Measurements from ENCODE around the gene UBA6. TPM values are rescaled to one million over a fixed set of nuclear protein-coding genes. Genes with fewer than 3 reads are reported as not detected.
"Not testable (repeated sequence)": the region's sequence is repeated elsewhere in the genome, so short reads cannot be mapped to it uniquely, and the experiment has no call there.

The UBA6 gene
- total and polyA plus RNA-seq, 2 donors (not counting 1 experiment from before 2014, with no cell fraction given): 90.0 to 92.8 TPM

DNA sequence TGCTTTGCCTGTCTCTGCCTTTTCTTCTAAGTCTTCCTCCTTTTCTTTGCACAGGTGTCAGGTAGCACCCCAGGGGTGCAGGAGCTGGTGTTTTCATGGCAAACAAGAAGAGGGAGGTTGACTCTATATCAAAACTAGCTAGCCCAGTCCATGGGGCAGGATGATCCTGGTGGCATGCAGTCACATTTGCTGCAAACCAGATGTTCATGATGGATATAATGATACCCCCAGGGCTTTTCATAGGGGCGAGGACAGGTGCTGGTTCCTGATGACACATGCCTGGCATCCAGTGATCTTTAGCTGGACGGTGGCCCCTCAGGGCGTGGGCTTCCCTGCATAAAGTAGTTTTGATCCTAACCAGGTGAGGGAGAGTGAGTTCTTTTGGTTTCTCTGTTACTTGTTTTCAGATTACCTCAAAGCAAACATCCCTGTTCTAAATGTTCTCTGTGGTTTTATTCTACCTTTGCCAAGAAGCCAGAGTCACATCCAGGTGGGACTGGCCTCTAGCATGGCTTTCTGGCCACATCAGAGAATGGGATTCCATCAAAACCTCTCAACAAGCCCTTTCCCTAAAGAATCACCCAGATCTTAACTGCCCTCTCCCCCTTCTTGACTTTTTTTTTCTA is 11.2 kb upstream of the UBA6 start:
- H3K4me1 ChIP-seq (ENCODE audit: control insufficient read depth, extremely low read depth, insufficient read depth, low read length): peaks cover 3% of the 10 kb centered on the region
- no peak overlapping the region for H2AFZ ChIP-seq (ENCODE audit: low read length)
- no peaks in the 10 kb centered on the region for H3K27me3 ChIP-seq (ENCODE audit: control insufficient read depth, insufficient read depth, low read length)
- no peaks in the 10 kb centered on the region for H3K36me3 ChIP-seq (ENCODE audit: control insufficient read depth, insufficient read depth, low read length)
- H4K20me1 ChIP-seq (ENCODE audit: control insufficient read depth, extremely low read depth, insufficient read depth, low read length): no peaks in the 10 kb centered on the region
- H3K4me2 ChIP-seq (ENCODE audit: extremely low read depth, insufficient read depth, low read length): no peak overlapping the region
- H3K9ac ChIP-seq (ENCODE audit: insufficient read depth, low read length): no peak overlapping the region
- H3K27ac ChIP-seq (ENCODE audit: insufficient read depth, low read length): no peak overlapping the region
- H3K4me3 ChIP-seq (replicated peaks in 1 of 4; ENCODE audit: control extremely low read depth in 1 of 4, insufficient read depth in 1 of 4, low read depth in 3 of 4, low read length in 4 of 4): no peak overlapping the region
- no peak for DNase-seq (ENCODE audit: low read depth in 2 of 2)
- TF ChIP-seq, protein P1, sequence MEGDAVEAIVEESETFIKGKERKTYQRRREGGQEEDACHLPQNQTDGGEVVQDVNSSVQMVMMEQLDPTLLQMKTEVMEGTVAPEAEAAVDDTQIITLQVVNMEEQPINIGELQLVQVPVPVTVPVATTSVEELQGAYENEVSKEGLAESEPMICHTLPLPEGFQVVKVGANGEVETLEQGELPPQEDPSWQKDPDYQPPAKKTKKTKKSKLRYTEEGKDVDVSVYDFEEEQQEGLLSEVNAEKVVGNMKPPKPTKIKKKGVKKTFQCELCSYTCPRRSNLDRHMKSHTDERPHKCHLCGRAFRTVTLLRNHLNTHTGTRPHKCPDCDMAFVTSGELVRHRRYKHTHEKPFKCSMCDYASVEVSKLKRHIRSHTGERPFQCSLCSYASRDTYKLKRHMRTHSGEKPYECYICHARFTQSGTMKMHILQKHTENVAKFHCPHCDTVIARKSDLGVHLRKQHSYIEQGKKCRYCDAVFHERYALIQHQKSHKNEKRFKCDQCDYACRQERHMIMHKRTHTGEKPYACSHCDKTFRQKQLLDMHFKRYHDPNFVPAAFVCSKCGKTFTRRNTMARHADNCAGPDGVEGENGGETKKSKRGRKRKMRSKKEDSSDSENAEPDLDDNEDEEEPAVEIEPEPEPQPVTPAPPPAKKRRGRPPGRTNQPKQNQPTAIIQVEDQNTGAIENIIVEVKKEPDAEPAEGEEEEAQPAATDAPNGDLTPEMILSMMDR (conservative IDR thresholded peaks at IDR 0.05 in 1 of 2, IDR thresholded peaks at IDR 0.05 in 1 of 2; ENCODE audit: low read depth in 1 of 2, low read length in 2 of 2): no peak
- no peak for TF ChIP-seq EZH2 (IDR thresholded peaks at IDR 0.05; ENCODE audit: low read length, missing control alignments)
- no peaks in the 10 kb centered on the region for H3K9me3 ChIP-seq (ENCODE audit: control insufficient read depth, insufficient read depth, low read depth, low read length)
- no peaks in the 10 kb centered on the region for H3K79me2 ChIP-seq (ENCODE audit: control insufficient read depth, insufficient read depth, low read length)

DNA sequence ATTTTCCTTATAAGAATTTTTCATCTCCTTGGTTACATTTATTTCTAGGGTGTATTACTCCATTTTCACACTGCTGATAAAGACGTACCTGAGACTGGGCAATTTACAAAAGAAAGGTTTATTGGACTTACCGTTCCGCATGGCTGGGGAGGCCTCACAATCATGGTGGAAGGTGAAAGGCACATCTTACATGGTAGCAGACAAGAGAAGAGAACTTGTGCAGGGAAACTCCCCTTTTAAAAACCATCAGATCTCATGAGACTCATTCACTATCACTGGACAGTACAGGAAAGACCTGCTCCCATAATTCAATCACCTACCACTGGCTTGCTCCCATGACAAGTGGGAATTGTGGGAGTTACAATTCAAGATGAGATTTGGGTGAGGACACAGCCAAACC is 5.7 kb upstream of the UBA6 start:
- not testable (repeated sequence) for H3K27ac ChIP-seq (ENCODE audit: insufficient read depth, low read length); H3K4me3 ChIP-seq (replicated peaks in 1 of 4; ENCODE audit: control extremely low read depth in 1 of 4, insufficient read depth in 1 of 4, low read depth in 3 of 4, low read length in 4 of 4); H3K9ac ChIP-seq (ENCODE audit: insufficient read depth, low read length); H3K4me2 ChIP-seq (ENCODE audit: extremely low read depth, insufficient read depth, low read length); DNase-seq (ENCODE audit: low read depth in 2 of 2); H3K27me3 ChIP-seq (ENCODE audit: control insufficient read depth, insufficient read depth, low read length); H3K36me3 ChIP-seq (ENCODE audit: control insufficient read depth, insufficient read depth, low read length); H3K79me2 ChIP-seq (ENCODE audit: control insufficient read depth, insufficient read depth, low read length); H3K4me1 ChIP-seq (ENCODE audit: control insufficient read depth, extremely low read depth, insufficient read depth, low read length); H3K9me3 ChIP-seq (ENCODE audit: control insufficient read depth, insufficient read depth, low read depth, low read length); H2AFZ ChIP-seq (ENCODE audit: low read length); H4K20me1 ChIP-seq (ENCODE audit: control insufficient read depth, extremely low read depth, insufficient read depth, low read length)

DNA sequence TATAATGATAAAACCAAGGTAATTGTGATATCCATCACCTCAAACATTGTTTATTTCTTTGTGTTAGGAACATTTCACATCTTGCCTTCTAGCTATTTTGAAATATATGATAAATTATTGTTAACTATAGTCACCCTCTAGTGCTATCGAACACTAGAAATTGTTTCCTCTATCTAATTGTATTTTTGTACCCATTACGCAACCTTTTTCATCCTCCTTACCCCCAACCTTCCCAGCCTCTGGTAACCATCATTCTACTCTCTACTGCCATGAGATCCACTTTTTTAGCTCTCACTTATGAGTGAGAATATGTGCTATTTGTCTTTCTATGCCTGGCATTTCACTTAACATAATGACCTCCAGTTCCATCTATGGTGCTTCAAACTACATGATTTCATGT is 3.9 kb upstream of the UBA6 start:
- no peak overlapping the region for H3K9ac ChIP-seq (ENCODE audit: insufficient read depth, low read length)
- peaks cover 13% of the 10 kb centered on the region for H3K79me2 ChIP-seq (ENCODE audit: control insufficient read depth, insufficient read depth, low read length)
- no peak overlapping the region for H3K4me3 ChIP-seq (replicated peaks in 1 of 4; ENCODE audit: control extremely low read depth in 1 of 4, insufficient read depth in 1 of 4, low read depth in 3 of 4, low read length in 4 of 4)
- H3K4me2 ChIP-seq (ENCODE audit: extremely low read depth, insufficient read depth, low read length): no peak overlapping the region
- no peak for TF ChIP-seq EZH2 (IDR thresholded peaks at IDR 0.05; ENCODE audit: low read length, missing control alignments)
- TF ChIP-seq, protein P1 (conservative IDR thresholded peaks at IDR 0.05 in 1 of 2, IDR thresholded peaks at IDR 0.05 in 1 of 2; ENCODE audit: low read depth in 1 of 2, low read length in 2 of 2): no peak
- no peaks in the 10 kb centered on the region for H3K4me1 ChIP-seq (ENCODE audit: control insufficient read depth, extremely low read depth, insufficient read depth, low read length)
- H2AFZ ChIP-seq (ENCODE audit: low read length): no peak overlapping the region
- H3K27me3 ChIP-seq (ENCODE audit: control insufficient read depth, insufficient read depth, low read length): no peaks in the 10 kb centered on the region
- no peak overlapping the region for H3K27ac ChIP-seq (ENCODE audit: insufficient read depth, low read length)
- no peaks in the 10 kb centered on the region for H3K36me3 ChIP-seq (ENCODE audit: control insufficient read depth, insufficient read depth, low read length)
- DNase-seq (ENCODE audit: low read depth in 2 of 2): no peak
- H4K20me1 ChIP-seq (ENCODE audit: control insufficient read depth, extremely low read depth, insufficient read depth, low read length): no peaks in the 10 kb centered on the region
- no peaks in the 10 kb centered on the region for H3K9me3 ChIP-seq (ENCODE audit: control insufficient read depth, insufficient read depth, low read depth, low read length)
